AG08395 (cell line): ENCODE measurements around the gene SPON1.
A peak's percentile ranks its signal among the peaks of the same experiment; 100 is the strongest.
"Not testable (repeated sequence)": the region's sequence is repeated elsewhere in the genome, so short reads cannot be mapped to it uniquely, and the experiment has no call there.

Experiments used
- DNase-seq: peaks from one replicate; pipeline ENCODE4 v3.0.0; 2012; ENCODE audit warnings: mixed read lengths, low spot score

The SPON1 gene

DNA sequence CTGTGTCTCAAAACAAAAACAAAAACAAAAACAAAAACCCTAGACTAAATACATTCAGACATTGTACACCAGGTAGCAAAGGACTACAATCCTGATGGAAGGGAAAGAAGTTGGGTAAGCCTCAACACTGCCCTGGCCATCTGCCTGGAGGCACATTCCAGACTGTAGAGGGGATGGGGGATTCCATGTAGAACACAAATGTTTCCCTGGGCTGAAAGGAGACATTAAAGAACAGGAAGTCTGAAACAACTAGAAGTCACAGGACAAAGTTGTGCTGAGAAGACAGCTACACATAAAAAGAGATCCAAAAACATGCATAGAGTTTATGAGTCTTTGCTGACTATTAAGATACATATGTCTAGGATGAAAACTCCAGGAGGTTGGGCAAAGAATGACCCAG, 312.6 kb downstream of the SPON1 start:
- no peak for DNase-seq

- not testable (repeated sequence) for DNase-seq
Measured at GRCh38 chr11:14278869-14279268, 316.3 kb downstream of the SPON1 start.

- DNase-seq, result peak; percentile 71
Measured at GRCh38 chr11:14288189-14288935, 325.8 kb downstream of the SPON1 start.

GRCh38 chr11:14290422-14290821, 327.9 kb downstream of the SPON1 start:
- no peak for DNase-seq

DNA sequence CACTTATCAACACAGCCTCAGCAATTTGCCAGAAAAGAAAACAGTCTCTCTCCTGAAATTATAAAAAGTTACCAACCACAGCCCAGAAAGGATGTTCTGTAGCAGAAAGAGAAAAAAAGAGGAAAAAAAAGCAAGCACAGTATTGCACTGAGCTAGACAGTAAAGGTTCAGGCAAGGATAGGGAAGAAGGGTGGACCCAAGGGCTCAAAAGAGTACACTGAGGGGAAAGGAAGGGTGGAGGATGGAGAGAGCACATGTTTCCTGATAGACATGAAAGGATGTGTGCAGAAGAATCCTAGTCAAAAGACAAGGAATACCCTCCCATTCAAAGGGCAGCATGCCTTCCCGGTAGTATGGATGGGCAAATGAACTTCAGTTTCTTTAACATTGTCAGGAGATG, 337.4 kb downstream of the SPON1 start:
- DNase-seq, result no peak

GRCh38 chr11:14300661-14301304, 338.3 kb downstream of the SPON1 start:
- DNase-seq, result peak; percentile 67

- DNase-seq, result no peak
Measured at GRCh38 chr11:14304601-14305000, 342.1 kb downstream of the SPON1 start.

DNA sequence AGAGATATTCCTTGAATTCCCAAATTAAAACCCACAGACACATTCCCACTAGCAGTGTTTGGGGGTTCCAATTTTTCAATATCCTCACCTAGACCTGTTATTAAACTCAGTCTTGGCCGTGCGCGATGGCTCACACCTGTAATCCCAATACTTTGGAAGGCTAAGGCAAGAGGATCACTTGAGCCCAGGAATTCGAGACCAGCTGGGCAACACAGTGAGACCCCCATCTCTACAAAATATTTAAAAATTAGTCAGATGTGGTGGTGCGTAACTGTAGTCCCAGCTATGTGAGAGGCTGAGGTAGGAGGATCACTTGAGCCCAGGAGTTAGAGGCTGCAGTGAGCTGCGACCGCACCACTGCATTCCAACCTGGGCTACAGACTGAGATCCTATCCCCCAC, 343.1 kb downstream of the SPON1 start:
- DNase-seq, result no peak

GRCh38 chr11:14306481-14306880, 344.0 kb downstream of the SPON1 start:
- no peak for DNase-seq

DNA sequence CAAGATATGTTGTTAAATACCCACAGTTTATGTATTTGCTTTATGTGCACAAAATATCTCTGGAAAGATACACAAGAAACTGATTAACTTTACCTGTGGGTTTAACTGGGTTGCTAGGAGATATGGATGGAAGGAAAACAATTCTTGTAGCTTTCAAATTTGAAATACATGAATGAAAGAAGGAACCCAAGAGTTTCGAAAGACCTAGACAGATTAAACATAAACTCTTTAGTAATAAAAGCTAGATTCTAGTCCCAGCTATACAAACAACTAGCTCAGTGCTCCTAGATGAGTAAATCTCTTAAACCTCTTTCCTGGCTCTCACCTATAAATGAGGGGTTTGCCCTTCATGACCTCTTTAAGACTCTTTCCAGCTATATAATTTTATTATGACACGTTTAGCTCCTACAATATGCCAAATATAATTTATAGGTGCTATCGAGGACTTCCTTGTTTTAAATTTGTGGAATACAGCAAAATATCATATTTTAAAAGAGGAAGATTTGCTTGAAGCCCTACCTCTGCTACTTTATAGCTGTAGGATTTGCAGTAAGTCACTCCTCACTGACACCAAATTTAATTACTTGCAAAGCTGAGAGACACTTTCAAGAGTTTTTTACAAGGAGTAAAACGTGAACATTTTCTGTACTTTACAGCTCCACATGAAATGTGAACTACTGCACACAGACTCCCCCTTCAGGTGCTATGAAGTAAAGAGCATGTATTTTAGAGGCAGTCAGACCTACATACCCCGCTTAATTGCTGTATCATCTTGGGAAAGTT, 345.8 kb downstream of the SPON1 start:
- peak; percentile 32 for DNase-seq

GRCh38 chr11:14308897-14309387, 346.4 kb downstream of the SPON1 start:
- no peak for DNase-seq

DNA sequence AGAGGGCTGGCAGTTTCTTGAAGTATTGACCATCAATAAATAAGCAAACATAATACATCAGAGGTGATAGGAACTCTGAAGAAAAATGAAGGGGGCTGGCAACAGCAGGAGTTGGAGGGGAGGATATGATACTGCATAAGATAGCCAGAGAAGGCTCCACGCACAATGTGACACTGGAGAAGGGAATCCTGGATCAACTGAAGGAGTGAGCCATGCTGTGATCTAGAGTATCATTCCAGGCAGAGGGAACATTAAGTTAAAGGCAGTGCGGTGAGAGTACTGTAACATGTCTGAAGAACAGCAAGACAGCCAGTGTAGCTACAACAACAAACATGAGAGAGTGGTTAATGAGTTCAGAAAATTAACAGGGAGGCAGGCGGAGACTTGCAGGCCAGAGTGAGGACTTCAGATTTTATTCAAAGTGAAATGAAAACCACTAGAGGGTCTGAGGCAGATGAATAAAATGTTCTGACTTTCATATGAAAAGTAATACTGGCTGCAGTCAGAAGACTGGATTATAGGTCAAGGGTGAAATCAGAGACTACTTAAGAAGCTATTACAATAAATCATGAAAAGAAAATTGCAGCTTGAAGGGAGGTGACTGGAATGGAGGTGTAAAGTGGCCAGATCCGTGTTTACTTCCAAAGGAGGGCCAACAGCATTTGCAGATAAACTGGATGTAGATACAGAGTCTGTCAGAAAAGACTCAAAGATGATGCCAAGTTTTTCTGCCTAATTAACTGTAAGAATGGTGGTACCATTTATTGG, 347.1 kb downstream of the SPON1 start:
- no peak for DNase-seq

DNA sequence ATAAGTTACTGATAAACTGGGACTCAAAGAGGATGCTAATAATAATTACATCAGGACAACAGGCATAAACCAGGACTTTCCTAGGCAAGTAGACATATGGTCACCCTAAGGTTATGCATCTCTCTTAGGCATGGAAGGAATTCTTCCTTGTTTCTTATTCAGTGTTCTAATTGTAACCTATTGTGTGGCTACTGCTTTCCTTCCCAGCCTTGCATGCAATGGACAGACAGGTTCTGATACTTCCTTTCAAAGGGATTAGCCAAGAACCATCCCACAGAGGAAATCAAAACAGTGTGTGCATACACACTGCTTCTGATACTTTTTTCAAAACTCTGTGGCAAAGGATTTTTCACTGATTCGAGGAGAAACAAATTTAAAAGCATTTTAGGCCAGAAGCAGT, 348.2 kb downstream of the SPON1 start:
- DNase-seq, result peak; percentile 48

- no peak for DNase-seq
Measured at GRCh38 chr11:14312736-14313438, 350.4 kb downstream of the SPON1 start.

DNA sequence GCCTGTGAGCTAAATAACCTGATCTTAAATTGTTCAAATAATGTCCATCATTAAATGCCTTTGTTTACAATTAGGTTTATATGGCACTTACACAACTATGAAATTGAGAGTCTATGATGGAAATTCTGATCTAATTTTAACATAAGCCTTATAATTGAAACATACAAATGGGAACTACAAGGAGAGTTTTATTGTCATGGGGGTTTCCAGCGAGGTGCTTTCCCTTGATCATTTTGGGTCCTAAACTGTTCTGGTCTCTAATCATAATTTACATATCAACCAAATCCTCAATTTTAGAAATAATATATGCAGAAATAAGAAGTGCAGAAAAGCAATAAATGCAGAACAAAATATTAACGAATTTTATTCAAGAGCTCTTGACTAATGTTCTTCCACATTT, 351.6 kb downstream of the SPON1 start:
- no peak for DNase-seq

DNA sequence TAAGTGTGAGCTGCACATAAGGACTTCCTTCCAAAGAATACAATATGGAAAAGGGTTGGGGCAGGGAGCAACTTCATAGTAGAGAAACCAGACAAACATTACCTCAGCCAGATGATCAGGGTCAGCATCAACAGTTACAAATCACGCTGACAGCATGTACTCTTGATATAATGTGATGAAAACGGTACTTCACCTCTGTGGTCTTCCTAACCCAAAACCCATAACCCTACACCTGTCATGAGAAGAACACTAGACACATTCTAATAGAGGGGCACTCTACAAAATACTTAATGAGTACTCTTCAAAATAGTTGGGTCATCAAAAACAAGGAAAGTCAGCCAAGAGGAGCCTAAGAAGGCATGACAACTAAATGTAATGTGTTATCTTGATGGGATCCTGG, 352.6 kb downstream of the SPON1 start:
- DNase-seq, result no peak
